H9 (cell line): ENCODE results near the gene MLLT3. TPM values are rescaled to one million over a fixed set of nuclear protein-coding genes. Genes with fewer than 3 reads are reported as not detected.

Experiments used
- DNase-seq: peaks from one replicate; pipeline ENCODE4 v3.0.0-alpha.2; 2017
- H2AFZ ChIP-seq: one replicate; pipeline ENCODE4 v1.6.1; 2013; ENCODE audit warnings: mild to moderate bottlenecking, low read length, control low read depth, moderate library complexity
- H2AK5ac ChIP-seq: 2 replicates; pipeline ENCODE4 v1.6.1; 2013; ENCODE audit warnings: low read length, control low read depth, mixed read lengths; ENCODE audit not compliant: insufficient read length
- H2BK120ac ChIP-seq: one replicate; pipeline ENCODE4 v1.6.1; 2013; ENCODE audit warnings: low read depth, mild to moderate bottlenecking, low read length, control low read depth, inconsistent platforms; ENCODE audit not compliant: poor library complexity, severe bottlenecking
- H2BK12ac ChIP-seq: 2 replicates; pipeline ENCODE4 v1.6.1; 2013; ENCODE audit warnings: low read length, control low read depth, mixed read lengths, low read depth; ENCODE audit not compliant: insufficient read length
- H2BK15ac ChIP-seq: 2 replicates; pipeline ENCODE4 v1.6.1; 2013; ENCODE audit warnings: low read depth, low read length, control low read depth
- H2BK20ac ChIP-seq: one replicate; pipeline ENCODE4 v1.6.1; 2013; ENCODE audit warnings: low read depth, mild to moderate bottlenecking, low read length, control low read depth, inconsistent platforms; ENCODE audit not compliant: poor library complexity, severe bottlenecking
- H2BK5ac ChIP-seq: 2 replicates; pipeline ENCODE4 v1.6.1; 2013; ENCODE audit warnings: low read length, control low read depth, mixed read lengths; ENCODE audit not compliant: insufficient read length
- H3K14ac ChIP-seq: 2 replicates; pipeline ENCODE4 v1.6.1; 2013; ENCODE audit warnings: low read length, control low read depth; ENCODE audit not compliant: insufficient read depth
- H3K18ac ChIP-seq: 2 replicates; pipeline ENCODE4 v1.6.1; 2013; ENCODE audit warnings: low read depth, mild to moderate bottlenecking, mixed read lengths, low read length, control low read depth; ENCODE audit not compliant: insufficient read length
- H3K23ac ChIP-seq: 2 replicates; pipeline ENCODE4 v1.6.1; 2013; ENCODE audit warnings: low read length, control low read depth, mixed read lengths, low read depth; ENCODE audit not compliant: insufficient read length
- H3K23me2 ChIP-seq: 2 replicates; pipeline ENCODE4 v1.6.1; 2013; ENCODE audit warnings: low read depth, mild to moderate bottlenecking, mixed read lengths, low read length, control low read depth; ENCODE audit not compliant: insufficient read length, poor library complexity, severe bottlenecking
- H3K27ac ChIP-seq: 2 replicates; pipeline ENCODE4 v1.5.1; 2013; ENCODE audit warnings: low read length, control low read depth, mixed read lengths, low read depth; ENCODE audit not compliant: insufficient read length
- H3K27me3 ChIP-seq: 2 replicates; pipeline ENCODE4 v1.6.1; 2013; ENCODE audit warnings: low read length, control low read depth, inconsistent platforms; ENCODE audit not compliant: insufficient read depth
- H3K4ac ChIP-seq: 2 replicates; pipeline ENCODE4 v1.6.1; 2013; ENCODE audit warnings: low read depth, mild to moderate bottlenecking, control low read depth, inconsistent platforms, low read length, moderate library complexity
- H3K4me1 ChIP-seq: 2 replicates; pipeline ENCODE4 v1.6.1; 2013; ENCODE audit warnings: low read length, control low read depth, inconsistent platforms; ENCODE audit not compliant: insufficient read depth
- H3K4me2 ChIP-seq: 2 replicates; pipeline ENCODE4 v1.6.1; 2013; ENCODE audit warnings: low read length, control low read depth, mixed read lengths; ENCODE audit not compliant: insufficient read length, insufficient read depth
- H3K56ac ChIP-seq: 2 replicates; pipeline ENCODE4 v1.6.1; 2013; ENCODE audit warnings: low read depth, mild to moderate bottlenecking, mixed read lengths, low read length, control low read depth; ENCODE audit not compliant: insufficient read length
- H3K79me1 ChIP-seq: 2 replicates; pipeline ENCODE4 v1.6.1; 2013; ENCODE audit warnings: low read depth, mild to moderate bottlenecking, moderate library complexity, low read length, control low read depth, inconsistent platforms; ENCODE audit not compliant: insufficient read depth, poor library complexity, severe bottlenecking
- H3K79me2 ChIP-seq: 2 replicates; pipeline ENCODE4 v1.6.1; 2013; ENCODE audit warnings: low read length, control low read depth, inconsistent platforms; ENCODE audit not compliant: insufficient read depth
- H3K9ac ChIP-seq: 2 replicates; pipeline ENCODE4 v1.6.1; 2013; ENCODE audit warnings: low read length, control low read depth, mixed read lengths; ENCODE audit not compliant: insufficient read length; ENCODE audit errors: extremely low read depth
- H3K9me3 ChIP-seq: one replicate; pipeline ENCODE4 v1.6.1; 2013; ENCODE audit warnings: low read depth, low read length, inconsistent platforms; ENCODE audit not compliant: control insufficient read depth
- H3T11ph ChIP-seq: one replicate; pipeline ENCODE4 v1.6.1; 2013; ENCODE audit warnings: mild to moderate bottlenecking, low read length, control low read depth, inconsistent platforms
- H4K20me1 ChIP-seq: one replicate; pipeline ENCODE4 v1.6.1; 2013; ENCODE audit not compliant: control insufficient read depth, insufficient read length, insufficient read depth
- H4K5ac ChIP-seq: 2 replicates; pipeline ENCODE4 v1.6.1; 2013; ENCODE audit warnings: low read depth, mild to moderate bottlenecking, mixed read lengths, low read length, control low read depth; ENCODE audit not compliant: insufficient read length
- H4K8ac ChIP-seq: replicated peaks from 2 replicates; pipeline ENCODE4 v1.6.1; 2013; ENCODE audit warnings: low read length, control low read depth, mixed read lengths, low read depth; ENCODE audit not compliant: insufficient read length
- H4K91ac ChIP-seq: 2 replicates; pipeline ENCODE4 v1.6.1; 2013; ENCODE audit warnings: low read depth, mild to moderate bottlenecking, moderate library complexity, mixed read lengths, low read length, control low read depth; ENCODE audit not compliant: insufficient read length
- H3K27ac Mint-ChIP-seq, 3 experiments: 2 replicates in 2 of 3; 3 replicates in 1 of 3; pipeline ENCODE4 v1.8.0; 2020 to 2021; ENCODE audit warnings: mixed read lengths in 3 of 3, mild to moderate bottlenecking in 1 of 3, moderate library complexity in 1 of 3
- H3K27me3 Mint-ChIP-seq: 2 replicates; pipeline ENCODE4 v1.8.0; 2021; ENCODE audit warnings: low read depth, mild to moderate bottlenecking, moderate library complexity, mixed read lengths
- H3K36me3 Mint-ChIP-seq, 3 experiments: 2 replicates in 2 of 3; 3 replicates in 1 of 3; pipeline ENCODE4 v1.8.0; 2020 to 2021; ENCODE audit warnings: low read depth in 3 of 3, mixed read lengths in 3 of 3; ENCODE audit not compliant: insufficient read depth in 1 of 3
- H3K4me1 Mint-ChIP-seq, 2 experiments: 2 replicates each; pipeline ENCODE4 v1.8.0; 2020; ENCODE audit warnings: mixed read lengths in 2 of 2
- H3K4me3 Mint-ChIP-seq, 2 experiments: 2 replicates in 1 of 2; 3 replicates in 1 of 2; pipeline ENCODE4 v1.8.0; 2020 to 2021; ENCODE audit warnings: mild to moderate bottlenecking in 2 of 2, mixed read lengths in 2 of 2, moderate library complexity in 1 of 2
- H3K9me3 Mint-ChIP-seq, 2 experiments: 2 replicates in 1 of 2; 3 replicates in 1 of 2; pipeline ENCODE4 v1.8.0; 2020; ENCODE audit warnings: mild to moderate bottlenecking in 2 of 2, mixed read lengths in 2 of 2, moderate library complexity in 1 of 2
- WGBS: extraction: QIAGEN DNeasy Blood & Tissue Kit; methylation state at CpG from one replicate; pipeline ENCODE4 v1.1.7; 2013; ENCODE audit warnings: missing lambda C conversion rate, low lambda C conversion rate, mixed read lengths; ENCODE audit not compliant: insufficient read length; ENCODE audit errors: extremely low coverage; 5-methylcytosine and 5-hydroxymethylcytosine counted together
- total RNA-seq: library from RNA; stranded (reverse); gene quantifications from 2 replicates; pipeline ENCODE4 v1.2.1, GENCODE V29; 2021
- TF ChIP-seq, protein P1 (sequence below): fragments of 200-600 bp; sonication (generic); conservative IDR thresholded peaks from 3 replicates; pipeline ENCODE4 v1.8.0; 2021; ENCODE audit warnings: antibody characterized with exemption, mild to moderate bottlenecking

MLLT3 gene
- total RNA-seq, 1 experiment from 2014 or later = 3.9 TPM

- Histone ChIP-seq H2BK120ac (no peak overlapping the region), H2BK5ac (no peak overlapping the region), H3K4ac (no peak overlapping the region), H2AFZ (no peak overlapping the region), H2BK15ac (no peak overlapping the region), H3K27ac (no peak overlapping the region), H2BK12ac (no peak overlapping the region), H3K79me2 (no peaks in the 10 kb centered on the region), H3K9me3 (no peaks in the 10 kb centered on the region), H4K91ac (no peak overlapping the region), H2BK20ac (no peak overlapping the region), H2AK5ac (no peak overlapping the region), H4K20me1 (no peaks in the 10 kb centered on the region), H3K23ac (no peak overlapping the region), H3K14ac (no peak overlapping the region), H4K5ac (no peak overlapping the region), H3K4me2 (no peak overlapping the region), H3K56ac (no peak overlapping the region), H3K18ac (no peak overlapping the region), H3K23me2 (no peaks in the 10 kb centered on the region), H3K79me1 (no peaks in the 10 kb centered on the region), H3K4me1 (no peaks in the 10 kb centered on the region), H3T11ph (no peak overlapping the region), H3K27me3 (no peaks in the 10 kb centered on the region), H3K9ac (no peak overlapping the region), H4K8ac (no peak overlapping the region)
- H3K4me3 Mint-ChIP-seq = no peak overlapping the region
- no peaks in the 10 kb centered on the region for H3K36me3 Mint-ChIP-seq
- peak; percentile 43 for DNase-seq
- TF ChIP-seq, protein P1, sequence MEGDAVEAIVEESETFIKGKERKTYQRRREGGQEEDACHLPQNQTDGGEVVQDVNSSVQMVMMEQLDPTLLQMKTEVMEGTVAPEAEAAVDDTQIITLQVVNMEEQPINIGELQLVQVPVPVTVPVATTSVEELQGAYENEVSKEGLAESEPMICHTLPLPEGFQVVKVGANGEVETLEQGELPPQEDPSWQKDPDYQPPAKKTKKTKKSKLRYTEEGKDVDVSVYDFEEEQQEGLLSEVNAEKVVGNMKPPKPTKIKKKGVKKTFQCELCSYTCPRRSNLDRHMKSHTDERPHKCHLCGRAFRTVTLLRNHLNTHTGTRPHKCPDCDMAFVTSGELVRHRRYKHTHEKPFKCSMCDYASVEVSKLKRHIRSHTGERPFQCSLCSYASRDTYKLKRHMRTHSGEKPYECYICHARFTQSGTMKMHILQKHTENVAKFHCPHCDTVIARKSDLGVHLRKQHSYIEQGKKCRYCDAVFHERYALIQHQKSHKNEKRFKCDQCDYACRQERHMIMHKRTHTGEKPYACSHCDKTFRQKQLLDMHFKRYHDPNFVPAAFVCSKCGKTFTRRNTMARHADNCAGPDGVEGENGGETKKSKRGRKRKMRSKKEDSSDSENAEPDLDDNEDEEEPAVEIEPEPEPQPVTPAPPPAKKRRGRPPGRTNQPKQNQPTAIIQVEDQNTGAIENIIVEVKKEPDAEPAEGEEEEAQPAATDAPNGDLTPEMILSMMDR = no peak; the same call in 2 of the 3 replicates
- WGBS = no CpG with 5 or more reads among the region's 5 CpGs
- no peaks in the 10 kb centered on the region for H3K9me3 Mint-ChIP-seq
- peak overlapping the region in 1 of 3 experiments; percentile 24; a peak in 2 of 7 replicates for H3K27ac Mint-ChIP-seq
- no peaks in the 10 kb centered on the region for H3K27me3 Mint-ChIP-seq
- H3K4me1 Mint-ChIP-seq = peaks cover 21 to 31% of the 10 kb centered on the region in 2 experiments
Observed at GRCh38 chr9:20394969-20395368, 227.3 kb downstream of the MLLT3 start.
